Measurements from ENCODE around the gene SUCO. TPM values are rescaled to one million over a fixed set of nuclear protein-coding genes. Genes with fewer than 3 reads are reported as not detected.

SUCO gene
- polyA plus RNA-seq, 2 of the 4 experiments (the other 2 are of a cell fraction): 10.3 to 21.8 TPM

DNA sequence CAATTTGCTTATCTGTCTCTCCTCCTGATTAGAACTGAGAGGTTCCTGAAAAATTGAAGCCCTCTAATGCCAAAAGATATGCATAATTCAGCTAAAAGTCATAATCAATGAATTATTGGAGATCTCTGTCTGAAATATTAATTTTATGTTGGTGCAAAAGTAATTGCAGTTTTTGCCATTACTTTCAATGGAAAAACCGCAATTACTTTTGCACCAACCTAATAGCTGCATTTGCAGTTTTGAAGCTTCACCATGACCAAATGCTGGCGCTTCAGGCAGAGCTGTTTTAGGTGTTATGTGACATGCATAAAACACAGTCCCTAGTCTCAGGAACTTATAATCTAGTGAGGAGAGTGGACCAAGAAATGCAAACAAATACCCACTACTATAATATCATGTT is 96.2 kb downstream of the SUCO start:
- Histone ChIP-seq H3K4me2 (no peak overlapping the region), H3K4me1 (peaks cover 26% of the 10 kb centered on the region), H3K27ac (peak overlapping the region; percentile 76 to 83), H3K9me3 (no peaks in the 10 kb centered on the region), H3K4me3 (no peak overlapping the region)
- CTCF ChIA-PET: interaction anchor here (0.8 to 2.4 kb wide), 4 partner anchors 13 to 91 kb away, joined by 4 to 5 read pairs (median 4); no protein-coding TSS in a partner anchor
- WGBS (ENCODE audit: missing lambda C conversion rate): 85% methylated on average over 2 of the region's 2 CpGs
- ATAC-seq (no peak), FAIRE-seq (no peak), DNase-seq (ENCODE audit: low read depth in 1 of 2, low spot score in 1 of 2) (no peak)
- POLR2A ChIA-PET: no interaction called here
- TF ChIP-seq BHLHE40 (IDR thresholded peaks at IDR 0.05; ENCODE audit: low read depth, low read length): no peak
- TF ChIP-seq NR3C1 (IDR thresholded peaks at IDR 0.05): no peak
- TF ChIP-seq FOXS1 (CRISPR knock-in tag; IDR thresholded peaks at IDR 0.05): no peak
- no peak for TF ChIP-seq NPAS2 (CRISPR knock-in tag; IDR thresholded peaks at IDR 0.05; ENCODE audit: borderline replicate concordance)
- TF ChIP-seq SMC3 (IDR thresholded peaks at IDR 0.05): no peak
- TF ChIP-seq CHD4 (IDR thresholded peaks at IDR 0.05; ENCODE audit: borderline replicate concordance): no peak
- no peak for TF ChIP-seq CHD2 (IDR thresholded peaks at IDR 0.05; ENCODE audit: low read length, partially characterized antibody)
- no peak for TF ChIP-seq HOXA7 (CRISPR knock-in tag; IDR thresholded peaks at IDR 0.05)
- no peak for TF ChIP-seq JUNB (IDR thresholded peaks at IDR 0.05)
- TF ChIP-seq RAD21 (conservative IDR thresholded peaks at IDR 0.05 in 1 of 2, IDR thresholded peaks at IDR 0.05 in 1 of 2): no peak
- TF ChIP-seq, protein P1, sequence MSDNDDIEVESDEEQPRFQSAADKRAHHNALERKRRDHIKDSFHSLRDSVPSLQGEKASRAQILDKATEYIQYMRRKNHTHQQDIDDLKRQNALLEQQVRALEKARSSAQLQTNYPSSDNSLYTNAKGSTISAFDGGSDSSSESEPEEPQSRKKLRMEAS (IDR thresholded peaks at IDR 0.05): no peak
- no peak for TF ChIP-seq CEBPB (IDR thresholded peaks at IDR 0.05)
- no peak for TF ChIP-seq EP300 (IDR thresholded peaks at IDR 0.05)
- TF ChIP-seq, protein P2, sequence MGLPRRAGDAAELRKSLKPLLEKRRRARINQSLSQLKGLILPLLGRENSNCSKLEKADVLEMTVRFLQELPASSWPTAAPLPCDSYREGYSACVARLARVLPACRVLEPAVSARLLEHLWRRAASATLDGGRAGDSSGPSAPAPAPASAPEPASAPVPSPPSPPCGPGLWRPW (IDR thresholded peaks at IDR 0.05): no peak
- TF ChIP-seq, protein P3, sequence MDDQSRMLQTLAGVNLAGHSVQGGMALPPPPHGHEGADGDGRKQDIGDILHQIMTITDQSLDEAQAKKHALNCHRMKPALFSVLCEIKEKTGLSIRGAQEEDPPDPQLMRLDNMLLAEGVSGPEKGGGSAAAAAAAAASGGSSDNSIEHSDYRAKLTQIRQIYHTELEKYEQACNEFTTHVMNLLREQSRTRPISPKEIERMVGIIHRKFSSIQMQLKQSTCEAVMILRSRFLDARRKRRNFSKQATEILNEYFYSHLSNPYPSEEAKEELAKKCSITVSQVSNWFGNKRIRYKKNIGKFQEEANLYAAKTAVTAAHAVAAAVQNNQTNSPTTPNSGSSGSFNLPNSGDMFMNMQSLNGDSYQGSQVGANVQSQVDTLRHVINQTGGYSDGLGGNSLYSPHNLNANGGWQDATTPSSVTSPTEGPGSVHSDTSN (IDR thresholded peaks at IDR 0.05): no peak
- no peak for TF ChIP-seq NFE2L2 (conservative IDR thresholded peaks at IDR 0.05; ENCODE audit: low read length)
- no peak for TF ChIP-seq PHF8 (IDR thresholded peaks at IDR 0.05; ENCODE audit: borderline replicate concordance, low read depth)
- TF ChIP-seq ZNF302 (CRISPR knock-in tag; IDR thresholded peaks at IDR 0.05): no peak

DNA sequence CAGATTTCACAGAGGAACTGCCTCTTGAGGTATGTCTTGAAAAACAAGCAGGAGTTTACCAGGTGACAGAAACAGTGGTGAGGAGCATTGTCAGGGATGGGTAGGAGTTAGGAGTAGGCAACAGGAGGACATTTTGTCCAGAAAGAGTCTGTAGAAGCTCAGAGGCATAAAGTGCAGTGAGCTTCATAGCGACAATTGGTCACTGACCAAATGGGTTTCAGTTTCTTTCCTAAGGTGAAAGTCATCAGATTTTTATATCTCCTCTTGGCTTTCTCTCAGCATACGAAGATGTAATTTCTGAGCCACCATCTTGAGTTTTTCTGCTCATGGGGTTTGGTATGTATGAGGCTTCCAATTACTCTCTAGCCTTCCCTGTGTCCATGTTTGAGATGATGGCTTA is 96.7 kb downstream of the SUCO start:
- peak overlapping the region; percentile 76 to 83 for H3K27ac ChIP-seq
- DNase-seq (ENCODE audit: low read depth in 1 of 2, low spot score in 1 of 2) (no peak), ATAC-seq (peak; percentile 37 to 54; a peak in 5 of 6 replicates), FAIRE-seq (no peak)
- no peaks in the 10 kb centered on the region for H3K9me3 ChIP-seq
- ChIA-PET CTCF (interaction anchor here (0.8 to 2.4 kb wide), 4 partner anchors 13 to 90 kb away, joined by 4 to 5 read pairs (median 4); no protein-coding TSS in a partner anchor), POLR2A (interaction anchor here (0.6 kb wide), 1 partner anchor 1225 kb away, joined by 4 read pairs; no protein-coding TSS in a partner anchor)
- H3K4me1 ChIP-seq: peaks cover 26% of the 10 kb centered on the region
- WGBS (ENCODE audit: missing lambda C conversion rate): 88% methylated on average over 2 of the region's 2 CpGs
- no peak overlapping the region for H3K4me3 ChIP-seq
- TF ChIP-seq KDM1A (IDR thresholded peaks at IDR 0.05; ENCODE audit: low read depth) (no peak), FOXS1 (CRISPR knock-in tag; IDR thresholded peaks at IDR 0.05) (no peak), HOXB13 (CRISPR knock-in tag; IDR thresholded peaks at IDR 0.05; ENCODE audit: low read depth) (no peak), GATA3 (IDR thresholded peaks at IDR 0.05; ENCODE audit: borderline replicate concordance) (no peak), BHLHE40 (IDR thresholded peaks at IDR 0.05; ENCODE audit: low read depth, low read length) (no peak), SMC3 (IDR thresholded peaks at IDR 0.05) (no peak), EHF (CRISPR knock-in tag; IDR thresholded peaks at IDR 0.05) (no peak), CBX2 (IDR thresholded peaks at IDR 0.05; ENCODE audit: borderline replicate concordance, low read depth) (no peak), RNF2 (IDR thresholded peaks at IDR 0.05; ENCODE audit: borderline replicate concordance, low read depth) (no peak), EP300 (IDR thresholded peaks at IDR 0.05) (no peak), KDM5A (IDR thresholded peaks at IDR 0.05) (no peak), EHMT2 (IDR thresholded peaks at IDR 0.05; ENCODE audit: low read depth) (no peak), NFE2L2 (conservative IDR thresholded peaks at IDR 0.05; ENCODE audit: low read length) (no peak), CEBPB (IDR thresholded peaks at IDR 0.05) (no peak)
- TF ChIP-seq, protein P3 (IDR thresholded peaks at IDR 0.05): no peak
- TF ChIP-seq, protein P1 (IDR thresholded peaks at IDR 0.05): no peak
- TF ChIP-seq, protein P4, sequence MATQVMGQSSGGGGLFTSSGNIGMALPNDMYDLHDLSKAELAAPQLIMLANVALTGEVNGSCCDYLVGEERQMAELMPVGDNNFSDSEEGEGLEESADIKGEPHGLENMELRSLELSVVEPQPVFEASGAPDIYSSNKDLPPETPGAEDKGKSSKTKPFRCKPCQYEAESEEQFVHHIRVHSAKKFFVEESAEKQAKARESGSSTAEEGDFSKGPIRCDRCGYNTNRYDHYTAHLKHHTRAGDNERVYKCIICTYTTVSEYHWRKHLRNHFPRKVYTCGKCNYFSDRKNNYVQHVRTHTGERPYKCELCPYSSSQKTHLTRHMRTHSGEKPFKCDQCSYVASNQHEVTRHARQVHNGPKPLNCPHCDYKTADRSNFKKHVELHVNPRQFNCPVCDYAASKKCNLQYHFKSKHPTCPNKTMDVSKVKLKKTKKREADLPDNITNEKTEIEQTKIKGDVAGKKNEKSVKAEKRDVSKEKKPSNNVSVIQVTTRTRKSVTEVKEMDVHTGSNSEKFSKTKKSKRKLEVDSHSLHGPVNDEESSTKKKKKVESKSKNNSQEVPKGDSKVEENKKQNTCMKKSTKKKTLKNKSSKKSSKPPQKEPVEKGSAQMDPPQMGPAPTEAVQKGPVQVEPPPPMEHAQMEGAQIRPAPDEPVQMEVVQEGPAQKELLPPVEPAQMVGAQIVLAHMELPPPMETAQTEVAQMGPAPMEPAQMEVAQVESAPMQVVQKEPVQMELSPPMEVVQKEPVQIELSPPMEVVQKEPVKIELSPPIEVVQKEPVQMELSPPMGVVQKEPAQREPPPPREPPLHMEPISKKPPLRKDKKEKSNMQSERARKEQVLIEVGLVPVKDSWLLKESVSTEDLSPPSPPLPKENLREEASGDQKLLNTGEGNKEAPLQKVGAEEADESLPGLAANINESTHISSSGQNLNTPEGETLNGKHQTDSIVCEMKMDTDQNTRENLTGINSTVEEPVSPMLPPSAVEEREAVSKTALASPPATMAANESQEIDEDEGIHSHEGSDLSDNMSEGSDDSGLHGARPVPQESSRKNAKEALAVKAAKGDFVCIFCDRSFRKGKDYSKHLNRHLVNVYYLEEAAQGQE (IDR thresholded peaks at IDR 0.05): no peak
- peak overlapping the region; percentile 75 for H3K4me2 ChIP-seq

Data from A549 (cell line).